Measurements from ENCODE around the gene ACTL10.

DNA sequence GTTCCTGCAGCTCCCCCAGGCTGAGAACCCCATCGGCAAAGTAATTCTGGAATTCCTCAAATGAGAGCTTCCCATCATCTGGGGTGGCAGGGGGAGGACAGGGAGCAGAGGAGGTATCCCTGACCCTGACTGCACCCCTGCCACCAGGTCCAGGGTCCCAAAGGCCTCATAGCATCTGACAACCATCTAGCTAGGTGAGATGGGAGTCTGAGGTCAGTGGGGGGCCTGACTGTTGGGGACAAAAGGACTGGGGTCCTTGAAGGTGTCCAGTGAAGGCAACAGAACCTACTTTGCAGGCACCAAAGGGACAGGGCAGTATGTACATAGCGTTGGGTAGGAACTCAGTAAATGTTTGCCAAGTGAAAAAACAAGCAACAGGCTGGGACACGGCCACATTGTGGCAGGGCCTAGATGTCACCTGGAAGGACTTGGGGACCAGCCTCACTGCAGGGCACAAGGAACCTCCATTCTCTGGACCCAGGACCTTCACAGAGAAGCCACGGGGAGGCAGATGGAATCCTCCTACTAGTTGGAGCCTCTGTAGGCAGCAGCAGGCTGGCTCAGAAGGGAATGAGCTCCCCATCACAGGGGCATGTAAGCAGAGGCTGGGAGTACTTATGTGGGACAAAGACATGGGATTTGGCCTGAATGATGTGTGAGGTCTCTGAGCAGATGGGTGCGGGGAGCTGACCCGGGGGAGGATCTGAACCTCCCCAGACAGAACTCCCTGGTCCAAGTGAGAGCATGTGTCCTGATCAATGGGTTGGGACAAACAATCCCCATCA lies 4.2 kb downstream of the ACTL10 start:
- TF ChIP-seq, protein P1, sequence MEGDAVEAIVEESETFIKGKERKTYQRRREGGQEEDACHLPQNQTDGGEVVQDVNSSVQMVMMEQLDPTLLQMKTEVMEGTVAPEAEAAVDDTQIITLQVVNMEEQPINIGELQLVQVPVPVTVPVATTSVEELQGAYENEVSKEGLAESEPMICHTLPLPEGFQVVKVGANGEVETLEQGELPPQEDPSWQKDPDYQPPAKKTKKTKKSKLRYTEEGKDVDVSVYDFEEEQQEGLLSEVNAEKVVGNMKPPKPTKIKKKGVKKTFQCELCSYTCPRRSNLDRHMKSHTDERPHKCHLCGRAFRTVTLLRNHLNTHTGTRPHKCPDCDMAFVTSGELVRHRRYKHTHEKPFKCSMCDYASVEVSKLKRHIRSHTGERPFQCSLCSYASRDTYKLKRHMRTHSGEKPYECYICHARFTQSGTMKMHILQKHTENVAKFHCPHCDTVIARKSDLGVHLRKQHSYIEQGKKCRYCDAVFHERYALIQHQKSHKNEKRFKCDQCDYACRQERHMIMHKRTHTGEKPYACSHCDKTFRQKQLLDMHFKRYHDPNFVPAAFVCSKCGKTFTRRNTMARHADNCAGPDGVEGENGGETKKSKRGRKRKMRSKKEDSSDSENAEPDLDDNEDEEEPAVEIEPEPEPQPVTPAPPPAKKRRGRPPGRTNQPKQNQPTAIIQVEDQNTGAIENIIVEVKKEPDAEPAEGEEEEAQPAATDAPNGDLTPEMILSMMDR (conservative IDR thresholded peaks at IDR 0.05; ENCODE audit: low read length): no peak
- no peak for TF ChIP-seq EZH2phosphoT487 (IDR thresholded peaks at IDR 0.05; ENCODE audit: borderline replicate concordance)
